GM12892 (cell line): ENCODE measurements around the gene TSPAN2.

Source experiments
- POLR2A ChIP-seq: IDR thresholded peaks from 2 replicates; pipeline ENCODE4 v1.6.1; 2011; ENCODE audit warnings: low read depth, low read length, control low read depth
- POLR2AphosphoS5 ChIP-seq: IDR thresholded peaks from 2 replicates; pipeline ENCODE4 v1.6.1; 2011; ENCODE audit warnings: low read depth, low read length, control low read depth
- TAF1 ChIP-seq: IDR thresholded peaks from 2 replicates; pipeline ENCODE4 v1.6.1; 2011; ENCODE audit warnings: low read depth, mild to moderate bottlenecking, control low read depth, low read length, borderline replicate concordance

DNA sequence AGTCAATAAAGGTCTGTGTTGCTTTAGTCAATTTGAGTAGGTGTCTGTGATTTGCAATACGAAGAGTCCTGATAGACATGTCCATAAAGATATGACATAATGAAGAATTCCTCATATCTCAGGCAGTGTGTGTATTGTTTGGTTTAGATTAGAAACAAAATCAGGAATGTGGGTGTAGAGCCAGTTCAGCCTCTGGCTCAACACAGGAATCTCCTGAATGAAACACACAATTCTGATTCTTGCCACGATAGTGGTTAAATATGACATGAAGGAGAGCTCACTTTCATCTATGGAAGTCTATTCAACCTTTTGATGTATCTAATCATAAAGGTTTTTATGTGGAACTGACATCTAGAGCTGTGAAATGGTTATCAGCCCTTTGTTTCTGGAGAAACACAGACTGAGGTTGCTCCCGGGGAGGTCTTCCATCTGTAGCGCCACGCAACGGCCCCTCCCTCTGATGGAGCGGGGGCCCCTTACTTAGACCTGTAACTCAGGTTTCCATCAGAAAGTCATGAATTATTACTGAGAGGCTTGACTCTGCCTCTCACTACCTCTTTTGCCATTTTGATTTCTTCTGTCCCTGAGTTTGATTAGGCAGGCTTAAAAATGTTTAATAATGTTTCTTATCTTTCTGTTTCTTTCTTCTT, 19.5 kb downstream of the TSPAN2 start:
- TF ChIP-seq POLR2A (no peak), POLR2AphosphoS5 (no peak), TAF1 (no peak)
